Prostate gland (tissue), 2 donors: ENCODE results near the gene LMTK2. TPM values are rescaled to one million over a fixed set of nuclear protein-coding genes. Genes with fewer than 3 reads are reported as not detected.

ENCODE experiments used
- DNase-seq: peaks from one replicate; pipeline ENCODE4 v3.0.0-alpha.2; 2019; ENCODE audit warnings: low spot score
- H3K27ac ChIP-seq, 2 donors: fragments of 200-600 bp; sonication (generic); 2 replicates each; pipeline ENCODE4 v1.5.1; 2017 to 2019
- H3K27me3 ChIP-seq: fragments of 200-600 bp; sonication (generic); replicated peaks from 2 replicates; pipeline ENCODE4 v1.5.1; 2019; ENCODE audit not compliant: insufficient read depth
- H3K36me3 ChIP-seq, 2 donors: fragments of 200-600 bp; sonication (generic); 1 replicate in 1 of 2; 2 replicates in 1 of 2; pipeline versions ENCODE4 v1.5.1 to v1.8.1; 2017 to 2019
- H3K4me1 ChIP-seq: fragments of 200-600 bp; sonication (generic); replicated peaks from 2 replicates; pipeline ENCODE4 v1.5.1; 2019
- H3K4me3 ChIP-seq, 2 donors: fragments of 200-600 bp; sonication (generic); 2 replicates each; pipeline ENCODE4 v1.5.1; 2017 to 2019
- H3K9me3 ChIP-seq: fragments of 200-600 bp; sonication (generic); 2 replicates; pipeline ENCODE4 v1.5.1; 2017
- POLR2A ChIP-seq: fragments of 450-650 bp; IDR thresholded peaks from one replicate; pipeline ENCODE4 v1.6.1; 2016; ENCODE audit warnings: antibody characterized with exemption, mild to moderate bottlenecking
- POLR2AphosphoS5 ChIP-seq: sonication (generic); formaldehyde crosslinking; IDR thresholded peaks from one replicate; pipeline ENCODE4 v1.6.1; 2017; ENCODE audit warnings: antibody characterized with exemption
- WGBS: methylation state at CpG from one replicate; pipeline ENCODE4 v1.1.5; 2018; 5-methylcytosine and 5-hydroxymethylcytosine counted together
- intact Hi-C: fragments of 100-400 bp; cut with DNase I; formaldehyde crosslinking; loops from one replicate; pipeline ENCODE4 v1.14.2; 2022
- total RNA-seq, 2 donors: library from RNA; depleted of rRNA; stranded (reverse); fragments of >200 nt; gene quantifications; one replicate each; pipeline ENCODE4 v1.1.0, GENCODE V29; 2016
- TF ChIP-seq, protein P1 (sequence below), 4 experiments: fragments of 200-600 bp in 2 of 4; fragments of 450-650 bp in 2 of 4; sonication (generic) in 2 of 4; IDR thresholded peaks; 1 replicate in 3 of 4; 2 replicates in 1 of 4; pipeline ENCODE4 v1.5.1; 2016 to 2019; ENCODE audit warnings: antibody characterized with exemption in 4 of 4, mild to moderate bottlenecking in 2 of 4, moderate library complexity in 2 of 4

Gene LMTK2
- total RNA-seq, 2 donors from 2014 or later = 22.2 to 37.4 TPM

DNA sequence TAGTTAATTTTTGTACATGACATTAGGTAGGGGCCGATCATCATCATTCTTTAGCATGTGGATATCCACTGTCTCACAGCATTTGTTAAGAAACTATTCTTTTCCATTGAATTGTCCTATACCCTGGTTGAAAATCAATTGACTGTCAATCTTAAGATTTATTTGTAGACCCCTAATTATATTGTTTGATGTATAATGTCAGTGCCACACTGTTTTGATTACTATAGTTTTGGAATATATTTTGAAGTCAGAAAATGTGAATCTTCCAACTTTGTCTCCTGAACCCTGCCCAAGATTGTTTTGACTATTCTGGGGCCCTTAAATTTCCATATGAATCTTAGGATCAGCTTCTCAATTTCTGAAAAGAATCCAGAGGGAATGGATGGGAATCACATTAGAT is 6.6 kb upstream of the LMTK2 start:
- Histone ChIP-seq H3K36me3 (no peaks in the 10 kb centered on the region), H3K27ac (no peak overlapping the region), H3K4me3 (no peak overlapping the region), H3K27me3 (no peaks in the 10 kb centered on the region), H3K4me1 (no peaks in the 10 kb centered on the region), H3K9me3 (no peaks in the 10 kb centered on the region)
- 91% methylated on average over 1 of the region's 1 CpG for WGBS
- DNase-seq = no peak
- TF ChIP-seq, protein P1, sequence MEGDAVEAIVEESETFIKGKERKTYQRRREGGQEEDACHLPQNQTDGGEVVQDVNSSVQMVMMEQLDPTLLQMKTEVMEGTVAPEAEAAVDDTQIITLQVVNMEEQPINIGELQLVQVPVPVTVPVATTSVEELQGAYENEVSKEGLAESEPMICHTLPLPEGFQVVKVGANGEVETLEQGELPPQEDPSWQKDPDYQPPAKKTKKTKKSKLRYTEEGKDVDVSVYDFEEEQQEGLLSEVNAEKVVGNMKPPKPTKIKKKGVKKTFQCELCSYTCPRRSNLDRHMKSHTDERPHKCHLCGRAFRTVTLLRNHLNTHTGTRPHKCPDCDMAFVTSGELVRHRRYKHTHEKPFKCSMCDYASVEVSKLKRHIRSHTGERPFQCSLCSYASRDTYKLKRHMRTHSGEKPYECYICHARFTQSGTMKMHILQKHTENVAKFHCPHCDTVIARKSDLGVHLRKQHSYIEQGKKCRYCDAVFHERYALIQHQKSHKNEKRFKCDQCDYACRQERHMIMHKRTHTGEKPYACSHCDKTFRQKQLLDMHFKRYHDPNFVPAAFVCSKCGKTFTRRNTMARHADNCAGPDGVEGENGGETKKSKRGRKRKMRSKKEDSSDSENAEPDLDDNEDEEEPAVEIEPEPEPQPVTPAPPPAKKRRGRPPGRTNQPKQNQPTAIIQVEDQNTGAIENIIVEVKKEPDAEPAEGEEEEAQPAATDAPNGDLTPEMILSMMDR (IDR thresholded peaks at IDR 0.05) = no peak
- no peak for TF ChIP-seq POLR2A
- no peak for TF ChIP-seq POLR2AphosphoS5
- intact Hi-C loops = no loop called here

DNA sequence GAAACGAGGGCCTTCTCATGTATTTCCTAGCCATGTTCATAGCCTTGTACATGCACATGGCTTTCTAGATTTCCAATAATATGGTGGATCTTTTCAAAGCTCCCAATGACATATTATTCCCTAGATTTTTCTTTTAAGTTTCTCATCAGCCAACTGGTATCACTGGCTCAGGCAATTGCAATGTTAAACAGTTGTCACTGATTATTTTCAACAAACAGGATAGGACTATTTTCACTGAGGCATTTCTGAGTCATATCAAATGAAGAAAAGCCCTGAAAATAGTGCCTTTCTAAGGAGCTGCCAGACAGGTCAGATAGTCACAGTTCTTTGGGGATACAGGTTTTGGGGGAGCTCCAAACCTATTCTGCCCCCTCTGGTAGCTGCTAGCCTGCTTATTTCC is 4.5 kb upstream of the LMTK2 start:
- no peak for TF ChIP-seq POLR2AphosphoS5
- TF ChIP-seq, protein P1 (IDR thresholded peaks at IDR 0.05) = no peak
- TF ChIP-seq POLR2A = no peak
- intact Hi-C loops = no loop called here
- Histone ChIP-seq H3K4me3 (no peak overlapping the region), H3K27me3 (no peaks in the 10 kb centered on the region), H3K9me3 (no peaks in the 10 kb centered on the region), H3K36me3 (no peaks in the 10 kb centered on the region), H3K4me1 (no peaks in the 10 kb centered on the region), H3K27ac (no peak overlapping the region)
- 81% methylated on average over 1 of the region's 1 CpG for WGBS
- no peak for DNase-seq

DNA sequence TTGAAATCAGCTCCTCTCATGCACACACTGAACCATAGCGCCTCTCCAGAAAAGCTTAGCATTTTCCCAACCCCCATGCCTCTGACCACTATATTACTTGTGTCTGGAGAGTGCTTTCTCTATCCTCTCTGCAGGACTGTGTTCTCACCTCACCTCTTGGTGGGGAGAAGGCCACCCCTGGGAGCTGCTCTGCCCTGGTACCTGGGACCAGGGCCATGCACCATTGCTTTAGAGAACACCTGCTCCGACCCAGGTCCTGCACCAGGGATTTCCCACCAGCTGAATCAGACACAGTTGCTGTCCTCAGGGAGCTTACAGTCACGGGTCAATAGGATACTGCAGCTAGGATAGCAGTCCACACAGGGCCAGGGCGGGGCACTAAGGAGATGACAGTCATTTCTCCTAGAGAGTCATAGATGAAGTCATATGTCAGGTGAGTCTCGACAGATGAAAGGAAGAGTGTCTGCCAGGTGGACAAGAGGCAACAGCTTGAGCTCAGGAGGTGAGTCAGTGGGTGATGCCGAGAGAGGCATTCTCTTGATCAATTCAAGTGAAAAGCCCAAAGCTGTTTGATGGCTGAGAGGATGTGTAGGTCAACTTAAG is 619 bp upstream of the LMTK2 start:
- Histone ChIP-seq H3K4me3 (no peak overlapping the region), H3K4me1 (peaks cover 11% of the 10 kb centered on the region), H3K27ac (no peak overlapping the region), H3K27me3 (no peaks in the 10 kb centered on the region), H3K36me3 (no peaks in the 10 kb centered on the region), H3K9me3 (no peaks in the 10 kb centered on the region)
- TF ChIP-seq POLR2A = no peak
- TF ChIP-seq, protein P1 (IDR thresholded peaks at IDR 0.05) = no peak
- TF ChIP-seq POLR2AphosphoS5 = no peak
- intact Hi-C loops = no loop called here
- 61% methylated on average over 6 of the region's 6 CpGs for WGBS
- DNase-seq = no peak

DNA sequence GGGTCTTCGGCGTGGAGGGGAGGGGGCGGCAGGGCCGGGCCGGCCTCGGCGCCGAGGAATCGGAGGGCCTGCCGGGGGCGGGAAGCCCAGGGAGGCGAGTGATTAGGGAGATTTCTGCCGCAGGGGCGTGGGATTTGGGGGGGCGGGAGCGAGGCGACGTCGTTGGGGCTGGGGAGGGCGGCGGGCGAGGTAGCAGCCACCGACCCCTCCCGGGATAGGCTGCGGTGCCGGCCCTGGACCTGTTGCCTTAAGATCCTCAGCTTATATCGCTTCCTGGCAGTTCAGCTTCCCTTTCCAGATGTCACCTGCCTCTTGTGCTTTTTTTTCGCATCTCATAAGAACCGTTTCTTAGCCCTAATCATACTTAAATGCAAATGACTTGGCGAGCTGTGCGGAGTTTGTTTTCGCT is 655 bp downstream of the LMTK2 start:
- intact Hi-C loops = loop anchor here (1.0 kb wide), 1 partner anchor 61 kb away; no protein-coding TSS in a partner anchor
- Histone ChIP-seq H3K4me3 (peak overlapping the region; percentile 82 to 98), H3K27me3 (no peaks in the 10 kb centered on the region), H3K9me3 (no peaks in the 10 kb centered on the region), H3K4me1 (peaks cover 13% of the 10 kb centered on the region), H3K36me3 (no peaks in the 10 kb centered on the region), H3K27ac (peak overlapping the region; percentile 83 to 87)
- DNase-seq = no peak
- under 1% methylated on average over 32 of the region's 32 CpGs for WGBS
- TF ChIP-seq, protein P1 (IDR thresholded peaks at IDR 0.05) = no peak
- TF ChIP-seq POLR2A (no peak), POLR2AphosphoS5 (no peak)

DNA sequence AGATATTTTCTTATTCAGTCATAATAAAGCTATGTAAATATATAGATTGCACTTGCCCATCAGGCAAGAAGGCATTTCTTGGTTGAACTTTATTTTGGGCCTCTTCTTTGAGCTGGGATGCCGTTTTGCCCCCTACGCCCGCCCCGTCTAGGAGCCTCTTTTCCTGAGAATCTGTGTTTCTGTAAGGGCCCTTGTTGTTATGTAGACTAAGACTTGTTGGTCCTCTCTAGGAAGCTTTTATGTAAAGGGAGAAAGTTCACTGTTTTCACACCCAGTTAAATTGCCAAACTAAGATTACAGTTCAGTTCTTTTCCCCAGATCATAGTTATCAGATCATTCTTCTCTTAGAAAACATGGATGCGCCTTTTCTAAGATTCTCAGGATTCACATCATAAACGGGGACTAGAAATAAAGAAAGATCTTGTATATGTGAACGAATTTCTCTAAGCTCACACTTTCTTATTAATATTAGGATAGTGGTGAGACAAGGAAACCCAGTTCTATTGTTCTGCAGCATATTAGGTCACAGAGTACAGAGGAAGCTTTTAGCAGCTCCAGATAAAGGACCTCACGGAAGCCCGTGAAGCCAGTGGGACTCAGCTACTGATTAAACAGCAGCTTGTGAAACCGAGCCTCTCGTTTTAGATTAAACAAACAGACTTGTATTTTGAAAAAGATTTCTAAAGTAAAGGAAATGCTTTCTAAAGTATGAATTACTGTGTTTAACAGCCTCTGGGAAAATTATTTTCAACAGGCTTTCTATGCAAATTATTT is 3.8 kb downstream of the LMTK2 start:
- no peak for DNase-seq
- Histone ChIP-seq H3K27me3 (no peaks in the 10 kb centered on the region), H3K4me1 (peaks cover 13% of the 10 kb centered on the region), H3K36me3 (no peaks in the 10 kb centered on the region), H3K27ac (no peak overlapping the region), H3K4me3 (no peak overlapping the region), H3K9me3 (no peaks in the 10 kb centered on the region)
- WGBS = 40% methylated on average over 11 of the region's 11 CpGs
- intact Hi-C loops = no loop called here
- TF ChIP-seq POLR2A = no peak
- TF ChIP-seq, protein P1 (IDR thresholded peaks at IDR 0.05) = no peak
- no peak for TF ChIP-seq POLR2AphosphoS5
